Astrocyte (in vitro differentiated cells and primary cell): Measurements from ENCODE around the gene EDNRA. TPM values are rescaled to one million over a fixed set of nuclear protein-coding genes. Genes with fewer than 3 reads are reported as not detected.

ENCODE experiments used
- DNase-seq: peaks from one replicate; pipeline ENCODE4 v3.0.0-alpha.2; 2010; ENCODE audit warnings: low read depth
- FAIRE-seq: peaks from 2 replicates; lab custom pipeline; 2011; peaks lifted over from hg19 to GRCh38; lab: Jason Lieb, UNC
- H2AFZ ChIP-seq: 2 replicates; pipeline ENCODE4 v1.6.0; 2012; ENCODE audit warnings: low read depth, low read length, inconsistent platforms
- H3K27ac ChIP-seq: 2 replicates; pipeline ENCODE4 v1.5.1; 2011; ENCODE audit warnings: low read depth, low read length, inconsistent platforms
- H3K27me3 ChIP-seq: 2 replicates; pipeline ENCODE4 v1.6.0; 2011; ENCODE audit warnings: low read length, inconsistent platforms; ENCODE audit not compliant: insufficient read depth
- H3K36me3 ChIP-seq: 2 replicates; pipeline ENCODE4 v1.5.1; 2011; ENCODE audit warnings: low read length, inconsistent platforms; ENCODE audit not compliant: insufficient read depth
- H3K4me1 ChIP-seq: 2 replicates; pipeline ENCODE4 v1.5.1; 2011; ENCODE audit warnings: low read length, inconsistent platforms; ENCODE audit not compliant: insufficient read depth
- H3K4me2 ChIP-seq: 2 replicates; pipeline ENCODE4 v1.6.0; 2012; ENCODE audit warnings: low read length, inconsistent platforms
- H3K4me3 ChIP-seq: 2 replicates; pipeline ENCODE4 v1.5.1; 2011; ENCODE audit warnings: low read depth, mild to moderate bottlenecking, low read length, inconsistent platforms; ENCODE audit not compliant: insufficient read depth
- H3K79me2 ChIP-seq: 2 replicates; pipeline ENCODE4 v1.6.0; 2012; ENCODE audit warnings: mild to moderate bottlenecking, low read length, inconsistent platforms; ENCODE audit not compliant: insufficient read depth
- H3K9ac ChIP-seq: 2 replicates; pipeline ENCODE4 v1.6.0; 2012; ENCODE audit warnings: mild to moderate bottlenecking, low read length, inconsistent platforms
- H3K9me3 ChIP-seq: 2 replicates; pipeline ENCODE4 v1.5.1; 2012; ENCODE audit warnings: low read depth, mild to moderate bottlenecking, low read length, inconsistent platforms; ENCODE audit not compliant: insufficient read depth
- H4K20me1 ChIP-seq: 2 replicates; pipeline ENCODE4 v1.6.0; 2012; ENCODE audit warnings: low read length, inconsistent platforms; ENCODE audit not compliant: insufficient read depth
- H3K27ac Mint-ChIP-seq: one replicate; pipeline ENCODE4 v1.8.0; 2021; ENCODE audit warnings: mild to moderate bottlenecking, mixed read lengths; ENCODE audit not compliant: unreplicated experiment
- H3K27me3 Mint-ChIP-seq: one replicate; pipeline ENCODE4 v1.8.0; 2021; ENCODE audit warnings: low read depth, mixed read lengths; ENCODE audit not compliant: unreplicated experiment
- H3K36me3 Mint-ChIP-seq: one replicate; pipeline ENCODE4 v1.8.0; 2021; ENCODE audit warnings: low read depth, mixed read lengths; ENCODE audit not compliant: unreplicated experiment
- H3K4me1 Mint-ChIP-seq: one replicate; pipeline ENCODE4 v1.8.0; 2021; ENCODE audit warnings: low read depth, mixed read lengths; ENCODE audit not compliant: unreplicated experiment
- H3K4me3 Mint-ChIP-seq: one replicate; pipeline ENCODE4 v1.8.0; 2021; ENCODE audit warnings: mild to moderate bottlenecking, moderate library complexity, mixed read lengths; ENCODE audit not compliant: unreplicated experiment
- H3K9me3 Mint-ChIP-seq: one replicate; pipeline ENCODE4 v1.8.0; 2021; ENCODE audit warnings: mild to moderate bottlenecking, mixed read lengths; ENCODE audit not compliant: unreplicated experiment
- CTCF ChIP-seq: IDR thresholded peaks from 2 replicates; pipeline ENCODE4 v1.5.1; 2011; ENCODE audit warnings: low read depth, mild to moderate bottlenecking, inconsistent platforms, low read length, moderate library complexity; ENCODE audit not compliant: insufficient read depth
- EZH2 ChIP-seq: IDR thresholded peaks from 2 replicates; pipeline ENCODE4 v1.6.1; 2012; ENCODE audit warnings: mild to moderate bottlenecking, low read length, inconsistent platforms; ENCODE audit not compliant: insufficient read depth
- total RNA-seq: library from RNA; stranded (reverse); gene quantifications from 2 replicates; pipeline ENCODE4 v1.2.1, GENCODE V29; 2021

Gene EDNRA
- total RNA-seq, 1 donor from 2014 or later, result 6.4 TPM

DNA sequence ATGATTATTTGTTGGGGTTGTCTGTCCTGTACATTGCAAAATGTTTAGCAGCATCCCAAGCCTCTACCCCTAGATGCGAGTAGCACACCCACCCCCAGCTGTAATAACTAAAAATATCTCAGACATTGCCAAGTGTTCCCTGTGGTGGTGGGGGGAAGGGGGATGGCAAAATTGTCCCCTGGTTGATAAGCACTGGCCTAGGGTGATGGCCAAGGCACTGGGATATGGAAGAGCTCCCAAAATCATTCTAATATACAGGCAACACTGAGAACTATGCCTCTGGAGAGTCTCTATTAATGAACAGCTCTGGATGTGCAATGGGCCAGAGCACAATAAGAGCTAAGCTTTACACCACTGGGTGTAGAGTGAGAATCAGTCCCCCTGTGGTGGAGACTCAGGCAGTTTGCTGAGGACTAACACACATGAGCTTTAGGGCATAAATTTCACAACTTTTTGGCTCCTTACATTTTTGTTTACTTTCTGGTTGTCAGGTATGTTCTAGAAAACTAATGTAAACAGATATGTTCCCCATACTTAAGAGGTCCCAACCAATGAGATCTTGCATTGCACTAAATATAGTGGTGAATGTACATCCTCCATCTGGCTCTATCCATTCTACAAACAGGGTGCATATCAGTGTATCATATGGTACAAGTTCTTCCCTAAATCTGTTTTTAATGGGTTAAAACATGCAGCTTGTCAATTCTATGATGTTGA lies 34.5 kb downstream of the EDNRA start:
- peaks cover 2% of the 10 kb centered on the region for H3K36me3 ChIP-seq
- Mint-ChIP-seq H3K36me3 (no peaks in the 10 kb centered on the region), H3K4me1 (peaks cover 12% of the 10 kb centered on the region), H3K27ac (no peak overlapping the region), H3K9me3 (no peaks in the 10 kb centered on the region), H3K27me3 (no peaks in the 10 kb centered on the region), H3K4me3 (no peak overlapping the region)
- TF ChIP-seq CTCF, result no peak
- TF ChIP-seq EZH2, result no peak
- peaks cover 16% of the 10 kb centered on the region for H3K4me1 ChIP-seq
- H2AFZ ChIP-seq, result no peak overlapping the region
- H3K79me2 ChIP-seq, result peaks cover 2% of the 10 kb centered on the region
- no peak overlapping the region for H3K9ac ChIP-seq
- no peak for FAIRE-seq
- H4K20me1 ChIP-seq, result no peaks in the 10 kb centered on the region
- no peaks in the 10 kb centered on the region for H3K27me3 ChIP-seq
- H3K9me3 ChIP-seq, result no peaks in the 10 kb centered on the region
- H3K27ac ChIP-seq, result no peak overlapping the region
- no peak overlapping the region for H3K4me3 ChIP-seq
- no peak overlapping the region for H3K4me2 ChIP-seq
- no peak for DNase-seq

- Histone ChIP-seq H3K36me3 (peaks cover 2% of the 10 kb centered on the region), H2AFZ (no peak overlapping the region), H3K4me3 (no peak overlapping the region), H3K79me2 (peaks cover 2% of the 10 kb centered on the region), H3K4me1 (peaks cover 16% of the 10 kb centered on the region), H3K27ac (no peak overlapping the region), H3K4me2 (no peak overlapping the region), H3K9me3 (no peaks in the 10 kb centered on the region), H3K9ac (no peak overlapping the region), H3K27me3 (no peaks in the 10 kb centered on the region), H4K20me1 (no peaks in the 10 kb centered on the region)
- Mint-ChIP-seq H3K27me3 (no peaks in the 10 kb centered on the region), H3K9me3 (no peaks in the 10 kb centered on the region), H3K4me1 (peaks cover 12% of the 10 kb centered on the region), H3K36me3 (no peaks in the 10 kb centered on the region), H3K4me3 (no peak overlapping the region), H3K27ac (no peak overlapping the region)
- DNase-seq (no peak), FAIRE-seq (no peak)
- TF ChIP-seq EZH2 (no peak), CTCF (no peak)
Observed at GRCh38 chr4:147516133-147516532, 35.2 kb downstream of the EDNRA start.

- Histone ChIP-seq H3K4me2 (peak overlapping the region; percentile 39), H3K9me3 (no peaks in the 10 kb centered on the region), H3K4me1 (peaks cover 10% of the 10 kb centered on the region), H4K20me1 (no peaks in the 10 kb centered on the region), H3K27me3 (no peaks in the 10 kb centered on the region), H3K79me2 (peaks cover 2% of the 10 kb centered on the region), H3K27ac (peak overlapping the region; percentile 49), H2AFZ (no peak overlapping the region), H3K4me3 (no peak overlapping the region), H3K36me3 (peaks cover 2% of the 10 kb centered on the region), H3K9ac (peak overlapping the region; percentile 23)
- Mint-ChIP-seq H3K27ac (no peak overlapping the region), H3K4me3 (no peak overlapping the region), H3K9me3 (no peaks in the 10 kb centered on the region), H3K4me1 (peaks cover 8% of the 10 kb centered on the region), H3K36me3 (peaks cover 2% of the 10 kb centered on the region), H3K27me3 (no peaks in the 10 kb centered on the region)
- DNase-seq, result peak; percentile 81
- TF ChIP-seq EZH2 (no peak), CTCF (no peak)
- no peak for FAIRE-seq
Observed at GRCh38 chr4:147518086-147518485, 37.2 kb downstream of the EDNRA start.
